Measurements from ENCODE around the gene CCN6. TPM values are rescaled to one million over a fixed set of nuclear protein-coding genes. Genes with fewer than 3 reads are reported as not detected.
"Not testable (repeated sequence)": the region's sequence is repeated elsewhere in the genome, so short reads cannot be mapped to it uniquely, and the experiment has no call there.

Gene CCN6
- total and polyA plus RNA-seq, 5 donors: not detected

- H3K4me1 ChIP-seq (ENCODE audit: control insufficient read depth, insufficient read depth, low read length); DNase-seq; H3K27me3 ChIP-seq (ENCODE audit: control insufficient read depth, insufficient read depth); H3K27ac ChIP-seq (ENCODE audit: low read length); intact Hi-C loops (cut with DNase I); H3K9me3 ChIP-seq (ENCODE audit: control insufficient read depth, low read length); ATAC-seq; H3K4me3 ChIP-seq (ENCODE audit: low read length): not testable (repeated sequence)
- 83% methylated on average over 4 of the region's 4 CpGs for WGBS
Measured at GRCh38 chr6:112051251-112051740, 2.6 kb upstream of the CCN6 start.

- no peaks in the 10 kb centered on the region for H3K9me3 ChIP-seq (ENCODE audit: control insufficient read depth, low read length)
- no peaks in the 10 kb centered on the region for H3K27me3 ChIP-seq (ENCODE audit: control insufficient read depth, insufficient read depth)
- no peaks in the 10 kb centered on the region for H3K4me1 ChIP-seq (ENCODE audit: control insufficient read depth, insufficient read depth, low read length)
- intact Hi-C loops (cut with DNase I): no loop called here
- H3K27ac ChIP-seq (ENCODE audit: low read length): no peak overlapping the region
- 80% methylated on average over 10 of the region's 10 CpGs for WGBS
- no peak for ATAC-seq
- H3K4me3 ChIP-seq (ENCODE audit: low read length): no peak overlapping the region
- DNase-seq: no peak
Measured at GRCh38 chr6:112054555-112055190, 769 bp downstream of the CCN6 start.

GRCh38 chr6:112058243-112059032, 4.5 kb downstream of the CCN6 start:
- WGBS: 64% methylated on average over 4 of the region's 4 CpGs
- Histone ChIP-seq H3K27me3 (ENCODE audit: control insufficient read depth, insufficient read depth) (no peaks in the 10 kb centered on the region), H3K9me3 (ENCODE audit: control insufficient read depth, low read length) (no peaks in the 10 kb centered on the region), H3K27ac (ENCODE audit: low read length) (no peak overlapping the region), H3K4me3 (ENCODE audit: low read length) (no peak overlapping the region), H3K4me1 (ENCODE audit: control insufficient read depth, insufficient read depth, low read length) (no peaks in the 10 kb centered on the region)
- intact Hi-C loops (cut with DNase I): no loop called here
- ATAC-seq: no peak
- DNase-seq: no peak

GRCh38 chr6:112061605-112062004, 7.7 kb downstream of the CCN6 start:
- no peak overlapping the region for H3K4me3 ChIP-seq (ENCODE audit: low read length)
- H3K27ac ChIP-seq (ENCODE audit: low read length): no peak overlapping the region
- WGBS: 94% methylated on average over 4 of the region's 4 CpGs
- H3K4me1 ChIP-seq (ENCODE audit: control insufficient read depth, insufficient read depth, low read length): no peaks in the 10 kb centered on the region
- no peaks in the 10 kb centered on the region for H3K27me3 ChIP-seq (ENCODE audit: control insufficient read depth, insufficient read depth)
- intact Hi-C loops (cut with DNase I): no loop called here
- ATAC-seq (no peak), DNase-seq (no peak)
- no peaks in the 10 kb centered on the region for H3K9me3 ChIP-seq (ENCODE audit: control insufficient read depth, low read length)

GRCh38 chr6:112062966-112063365, 9.1 kb downstream of the CCN6 start:
- WGBS: 82% methylated on average over 3 of the region's 3 CpGs

GRCh38 chr6:112065426-112065986, 11.6 kb downstream of the CCN6 start:
- H3K27ac ChIP-seq (ENCODE audit: low read length): no peak overlapping the region
- ATAC-seq: no peak
- no peaks in the 10 kb centered on the region for H3K4me1 ChIP-seq (ENCODE audit: control insufficient read depth, insufficient read depth, low read length)
- 54% methylated on average over 6 of the region's 6 CpGs for WGBS
- DNase-seq: no peak
- intact Hi-C loops (cut with DNase I): no loop called here
- H3K9me3 ChIP-seq (ENCODE audit: control insufficient read depth, low read length): no peaks in the 10 kb centered on the region
- no peak overlapping the region for H3K4me3 ChIP-seq (ENCODE audit: low read length)
- no peaks in the 10 kb centered on the region for H3K27me3 ChIP-seq (ENCODE audit: control insufficient read depth, insufficient read depth)

More at GRCh38 chr6:112062966-112063365, 9.1 kb downstream of the CCN6 start:
- Histone ChIP-seq H3K4me1 (ENCODE audit: control insufficient read depth, insufficient read depth, low read length) (no peaks in the 10 kb centered on the region), H3K27ac (ENCODE audit: low read length) (no peak overlapping the region), H3K4me3 (ENCODE audit: low read length) (no peak overlapping the region), H3K27me3 (ENCODE audit: control insufficient read depth, insufficient read depth) (no peaks in the 10 kb centered on the region), H3K9me3 (ENCODE audit: control insufficient read depth, low read length) (no peaks in the 10 kb centered on the region)
- intact Hi-C loops (cut with DNase I): no loop called here
- DNase-seq (no peak), ATAC-seq (no peak)

GRCh38 chr6:112066606-112067005, 12.7 kb downstream of the CCN6 start:
- intact Hi-C loops (cut with DNase I): no loop called here
- Histone ChIP-seq H3K4me1 (ENCODE audit: control insufficient read depth, insufficient read depth, low read length) (no peaks in the 10 kb centered on the region), H3K27me3 (ENCODE audit: control insufficient read depth, insufficient read depth) (no peaks in the 10 kb centered on the region), H3K4me3 (ENCODE audit: low read length) (no peak overlapping the region), H3K27ac (ENCODE audit: low read length) (no peak overlapping the region), H3K9me3 (ENCODE audit: control insufficient read depth, low read length) (no peaks in the 10 kb centered on the region)
- DNase-seq (no peak), ATAC-seq (no peak)
- 77% methylated on average over 3 of the region's 3 CpGs for WGBS

GRCh38 chr6:112081569-112081968, 27.7 kb downstream of the CCN6 start:
- no peaks in the 10 kb centered on the region for H3K27me3 ChIP-seq (ENCODE audit: control insufficient read depth, insufficient read depth)
- no peak for ATAC-seq
- H3K4me3 ChIP-seq (ENCODE audit: low read length): no peak overlapping the region
- no peak overlapping the region for H3K27ac ChIP-seq (ENCODE audit: low read length)
- intact Hi-C loops (cut with DNase I): no loop called here
- DNase-seq: no peak
- 88% methylated on average over 4 of the region's 4 CpGs for WGBS
- H3K9me3 ChIP-seq (ENCODE audit: control insufficient read depth, low read length): no peaks in the 10 kb centered on the region
- peaks cover 2% of the 10 kb centered on the region for H3K4me1 ChIP-seq (ENCODE audit: control insufficient read depth, insufficient read depth, low read length)

GRCh38 chr6:112085286-112086065, 31.6 kb downstream of the CCN6 start:
- ATAC-seq (peak in 1 of 2 donors; percentile 55), DNase-seq (peak in 2 of 3 donors; percentile 15 to 52)
- intact Hi-C loops (cut with DNase I): no loop called here
- 62% methylated on average over 8 of the region's 8 CpGs for WGBS
- Histone ChIP-seq H3K27ac (ENCODE audit: low read length) (no peak overlapping the region), H3K4me3 (ENCODE audit: low read length) (no peak overlapping the region), H3K9me3 (ENCODE audit: control insufficient read depth, low read length) (no peaks in the 10 kb centered on the region), H3K27me3 (ENCODE audit: control insufficient read depth, insufficient read depth) (no peaks in the 10 kb centered on the region), H3K4me1 (ENCODE audit: control insufficient read depth, insufficient read depth, low read length) (peaks cover 2% of the 10 kb centered on the region)

GRCh38 chr6:112086744-112087135, 32.8 kb downstream of the CCN6 start:
- Histone ChIP-seq H3K4me3 (ENCODE audit: low read length) (peak overlapping the region; percentile 67), H3K9me3 (ENCODE audit: control insufficient read depth, low read length) (no peaks in the 10 kb centered on the region), H3K27me3 (ENCODE audit: control insufficient read depth, insufficient read depth) (no peaks in the 10 kb centered on the region), H3K27ac (ENCODE audit: low read length) (peak overlapping the region; percentile 91), H3K4me1 (ENCODE audit: control insufficient read depth, insufficient read depth, low read length) (peaks cover 4% of the 10 kb centered on the region)
- ATAC-seq: peak in 1 of 2 donors; percentile 34
- intact Hi-C loops (cut with DNase I): no loop called here
- no peak for DNase-seq
- WGBS: under 1% methylated on average over 8 of the region's 8 CpGs
